Neural progenitor cell (in vitro differentiated cells): ENCODE measurements around the gene PALM2AKAP2. TPM values are rescaled to one million over a fixed set of nuclear protein-coding genes. Genes with fewer than 3 reads are reported as not detected.

Source experiments
- DNase-seq: peaks from one replicate; pipeline ENCODE4 v3.0.0-alpha.2; 2016; ENCODE audit warnings: low spot score
- H2AFZ ChIP-seq: fragments of 200-600 bp; sonication (generic); replicated peaks from 2 replicates; pipeline ENCODE4 v1.6.1; 2016; ENCODE audit warnings: antibody characterized with exemption
- H3F3A ChIP-seq: fragments of 200-600 bp; sonication (generic); 2 replicates; pipeline ENCODE4 v1.6.1; 2016; ENCODE audit warnings: antibody characterized with exemption, low read depth
- H3K27ac ChIP-seq: fragments of 200-600 bp; sonication (generic); 2 replicates; pipeline ENCODE4 v1.5.1; 2016; ENCODE audit warnings: mild to moderate bottlenecking
- H3K27me3 ChIP-seq: fragments of 200-600 bp; sonication (generic); 2 replicates; pipeline ENCODE4 v1.6.1; 2016; ENCODE audit warnings: mild to moderate bottlenecking, moderate library complexity
- H3K36me3 ChIP-seq: fragments of 200-600 bp; sonication (generic); 2 replicates; pipeline ENCODE4 v1.5.1; 2016
- H3K4me1 ChIP-seq: fragments of 200-600 bp; sonication (generic); 2 replicates; pipeline ENCODE4 v1.6.1; 2016; ENCODE audit warnings: mixed run types
- H3K4me2 ChIP-seq: fragments of 200-600 bp; sonication (generic); 2 replicates; pipeline ENCODE4 v1.6.1; 2016
- H3K4me3 ChIP-seq: fragments of 200-600 bp; sonication (generic); 2 replicates; pipeline ENCODE4 v1.5.1; 2016
- H3K79me2 ChIP-seq: fragments of 200-600 bp; sonication (generic); 2 replicates; pipeline ENCODE4 v1.6.1; 2016; ENCODE audit warnings: low read depth
- H3K9ac ChIP-seq: fragments of 200-600 bp; sonication (generic); 2 replicates; pipeline ENCODE4 v1.6.1; 2016
- H3K9me3 ChIP-seq: fragments of 200-600 bp; sonication (generic); 2 replicates; pipeline ENCODE4 v1.5.1; 2016; ENCODE audit warnings: low read depth
- H4K20me1 ChIP-seq: fragments of 200-600 bp; sonication (generic); 2 replicates; pipeline ENCODE4 v1.6.1; 2016; ENCODE audit warnings: low read depth
- H3K27ac Mint-ChIP-seq: 3 replicates; pipeline ENCODE4 v1.8.0; 2021; ENCODE audit warnings: mixed read lengths
- H3K27me3 Mint-ChIP-seq: 2 replicates; pipeline ENCODE4 v1.8.0; 2022; ENCODE audit warnings: low read depth, mild to moderate bottlenecking, inconsistent platforms, moderate library complexity, mixed read lengths; ENCODE audit not compliant: insufficient read depth
- H3K36me3 Mint-ChIP-seq: 3 replicates; pipeline ENCODE4 v1.8.0; 2021; ENCODE audit warnings: mixed read lengths
- H3K4me1 Mint-ChIP-seq: 3 replicates; pipeline ENCODE4 v1.8.0; 2021; ENCODE audit warnings: mixed read lengths
- H3K4me3 Mint-ChIP-seq: 3 replicates; pipeline ENCODE4 v1.8.0; 2021; ENCODE audit warnings: mild to moderate bottlenecking, moderate library complexity, mixed read lengths
- H3K9me3 Mint-ChIP-seq: 3 replicates; pipeline ENCODE4 v1.8.0; 2020; ENCODE audit warnings: mixed read lengths
- EZH2 ChIP-seq: fragments of 200-600 bp; sonication (generic); IDR thresholded peaks from 2 replicates; pipeline ENCODE4 v1.6.1; 2017; ENCODE audit warnings: antibody characterized with exemption, mild to moderate bottlenecking, moderate library complexity
- EZH2phosphoT487 ChIP-seq: fragments of 200-600 bp; sonication (generic); IDR thresholded peaks from 2 replicates; pipeline ENCODE4 v1.6.1; 2017; ENCODE audit warnings: antibody characterized with exemption
- total RNA-seq: library from RNA; depleted of rRNA; stranded (reverse); fragments of >200 nt; gene quantifications from 2 replicates; pipeline ENCODE4 v1.2.3, GENCODE V29; 2015; ENCODE audit warnings: low replicate concordance
- TF ChIP-seq, protein P1 (sequence below): fragments of 200-600 bp; sonication (generic); IDR thresholded peaks from 2 replicates; pipeline ENCODE4 v1.5.1; 2017; ENCODE audit warnings: antibody characterized with exemption, mild to moderate bottlenecking

PALM2AKAP2 gene
- total RNA-seq, 1 donor from 2014 or later = 3.9 TPM

DNA sequence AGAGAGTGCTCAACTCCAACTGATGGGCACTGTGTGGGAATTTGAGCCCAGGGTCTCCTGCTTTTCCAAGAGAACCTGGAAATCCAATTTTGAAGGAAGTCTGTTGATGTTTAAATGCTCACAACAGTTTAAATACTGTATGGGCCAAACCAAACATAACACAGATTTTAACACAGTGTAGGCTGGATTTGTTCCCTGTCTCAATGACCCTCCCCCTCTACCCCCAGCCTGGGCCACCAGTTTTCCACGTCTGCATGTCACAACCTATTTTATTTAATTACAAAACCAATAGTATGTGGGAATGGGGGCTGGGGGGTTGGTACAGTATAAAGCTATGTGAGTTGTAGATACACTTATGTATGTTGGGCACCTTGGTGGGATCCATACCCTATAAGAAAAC is 11.7 kb downstream of the PALM2AKAP2 start:
- no peak overlapping the region for H3K4me2 ChIP-seq
- peaks cover 2% of the 10 kb centered on the region for H3K27me3 Mint-ChIP-seq

DNA sequence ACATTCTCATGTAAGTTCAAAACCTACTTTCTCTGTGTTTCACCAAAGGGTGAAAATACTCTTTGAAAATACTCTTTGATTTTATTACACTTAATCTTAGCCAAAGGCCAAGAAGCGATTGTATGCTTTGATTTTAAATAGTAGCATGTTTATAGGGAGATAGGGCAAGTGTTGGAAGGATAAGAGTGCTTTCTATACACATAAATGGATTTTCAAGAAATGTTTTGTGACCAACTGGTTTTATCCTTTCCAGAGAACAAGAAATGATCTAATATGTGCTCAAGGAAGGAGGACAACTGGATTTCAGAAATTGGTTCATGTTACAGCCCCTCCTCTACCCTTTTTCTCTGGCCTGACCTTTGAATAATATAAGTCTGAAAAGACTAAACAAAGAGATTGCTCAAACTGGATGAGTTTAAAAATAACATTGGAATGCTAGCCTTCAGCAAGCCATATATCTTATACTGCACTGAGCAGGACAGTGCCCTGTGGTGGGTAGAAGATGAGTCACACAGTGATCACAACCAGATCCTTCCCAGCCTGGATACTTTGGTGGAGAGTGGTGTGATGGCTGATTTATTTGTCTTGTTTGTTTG is 13.1 kb downstream of the PALM2AKAP2 start:
- no peak for DNase-seq
- TF ChIP-seq, protein P1, sequence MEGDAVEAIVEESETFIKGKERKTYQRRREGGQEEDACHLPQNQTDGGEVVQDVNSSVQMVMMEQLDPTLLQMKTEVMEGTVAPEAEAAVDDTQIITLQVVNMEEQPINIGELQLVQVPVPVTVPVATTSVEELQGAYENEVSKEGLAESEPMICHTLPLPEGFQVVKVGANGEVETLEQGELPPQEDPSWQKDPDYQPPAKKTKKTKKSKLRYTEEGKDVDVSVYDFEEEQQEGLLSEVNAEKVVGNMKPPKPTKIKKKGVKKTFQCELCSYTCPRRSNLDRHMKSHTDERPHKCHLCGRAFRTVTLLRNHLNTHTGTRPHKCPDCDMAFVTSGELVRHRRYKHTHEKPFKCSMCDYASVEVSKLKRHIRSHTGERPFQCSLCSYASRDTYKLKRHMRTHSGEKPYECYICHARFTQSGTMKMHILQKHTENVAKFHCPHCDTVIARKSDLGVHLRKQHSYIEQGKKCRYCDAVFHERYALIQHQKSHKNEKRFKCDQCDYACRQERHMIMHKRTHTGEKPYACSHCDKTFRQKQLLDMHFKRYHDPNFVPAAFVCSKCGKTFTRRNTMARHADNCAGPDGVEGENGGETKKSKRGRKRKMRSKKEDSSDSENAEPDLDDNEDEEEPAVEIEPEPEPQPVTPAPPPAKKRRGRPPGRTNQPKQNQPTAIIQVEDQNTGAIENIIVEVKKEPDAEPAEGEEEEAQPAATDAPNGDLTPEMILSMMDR = no peak
- TF ChIP-seq EZH2phosphoT487 (no peak), EZH2 (no peak)
- Histone ChIP-seq H3K27ac (no peak overlapping the region), H3K79me2 (no peaks in the 10 kb centered on the region), H4K20me1 (no peaks in the 10 kb centered on the region), H3K9me3 (no peaks in the 10 kb centered on the region), H3K36me3 (no peaks in the 10 kb centered on the region), H3F3A (peaks cover 9% of the 10 kb centered on the region), H3K4me2 (no peak overlapping the region), H2AFZ (no peak overlapping the region), H3K4me3 (no peak overlapping the region), H3K27me3 (no peaks in the 10 kb centered on the region), H3K9ac (no peak overlapping the region), H3K4me1 (peaks cover 18% of the 10 kb centered on the region)
- H3K27ac Mint-ChIP-seq = no peak overlapping the region
- H3K36me3 Mint-ChIP-seq = no peaks in the 10 kb centered on the region
- peaks cover 2% of the 10 kb centered on the region for H3K27me3 Mint-ChIP-seq
- H3K9me3 Mint-ChIP-seq = no peaks in the 10 kb centered on the region
- H3K4me1 Mint-ChIP-seq = peaks cover 10% of the 10 kb centered on the region
- no peak overlapping the region for H3K4me3 Mint-ChIP-seq

More for the DNA sequence above, 11.7 kb downstream of the PALM2AKAP2 start:
- Mint-ChIP-seq H3K4me1 (peaks cover 13% of the 10 kb centered on the region), H3K4me3 (no peak overlapping the region), H3K36me3 (no peaks in the 10 kb centered on the region), H3K27ac (no peak overlapping the region), H3K9me3 (no peaks in the 10 kb centered on the region)
- Histone ChIP-seq H3K27ac (no peak overlapping the region), H3K9ac (no peak overlapping the region), H4K20me1 (no peaks in the 10 kb centered on the region), H2AFZ (no peak overlapping the region), H3K4me3 (no peak overlapping the region), H3K9me3 (no peaks in the 10 kb centered on the region), H3K79me2 (no peaks in the 10 kb centered on the region), H3K36me3 (no peaks in the 10 kb centered on the region), H3K4me1 (peaks cover 18% of the 10 kb centered on the region), H3F3A (peaks cover 9% of the 10 kb centered on the region), H3K27me3 (no peaks in the 10 kb centered on the region)
- no peak for DNase-seq
- TF ChIP-seq EZH2phosphoT487 = no peak
- TF ChIP-seq, protein P1 = no peak
- TF ChIP-seq EZH2 = no peak

DNA sequence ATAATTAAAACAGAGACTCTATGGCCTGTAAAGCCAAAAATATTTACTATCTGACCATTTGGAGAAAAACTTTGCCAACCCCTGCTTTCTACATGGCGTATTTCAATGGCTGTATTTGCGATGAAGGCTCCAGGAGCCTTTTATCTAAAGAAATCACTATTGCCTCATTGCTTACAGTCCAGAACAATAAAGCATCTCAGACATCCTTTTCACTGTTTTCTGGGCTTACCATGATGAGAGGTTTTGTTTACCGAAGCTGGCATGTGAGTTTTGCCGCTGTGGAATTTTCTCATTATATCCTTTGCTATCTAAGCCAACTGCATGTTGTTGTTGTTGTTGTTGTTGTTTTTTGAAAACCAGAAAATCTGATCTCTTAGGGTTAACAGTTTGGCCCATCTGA is 13.9 kb downstream of the PALM2AKAP2 start:
- no peaks in the 10 kb centered on the region for H3K36me3 Mint-ChIP-seq
- DNase-seq = no peak
- H3K4me1 ChIP-seq = peaks cover 18% of the 10 kb centered on the region
- no peak overlapping the region for H3K4me3 Mint-ChIP-seq
- H3K27me3 Mint-ChIP-seq = peaks cover 2% of the 10 kb centered on the region
- no peaks in the 10 kb centered on the region for H3K27me3 ChIP-seq
- H3K27ac ChIP-seq = peak overlapping the region; percentile 21
- H3K4me1 Mint-ChIP-seq = peaks cover 10% of the 10 kb centered on the region
- peak overlapping the region; percentile 41 for H3K4me2 ChIP-seq
- peaks cover 9% of the 10 kb centered on the region for H3F3A ChIP-seq
- no peak overlapping the region for H3K4me3 ChIP-seq
- H3K9ac ChIP-seq = no peak overlapping the region
- H3K79me2 ChIP-seq = no peaks in the 10 kb centered on the region
- H2AFZ ChIP-seq = no peak overlapping the region
- no peaks in the 10 kb centered on the region for H3K9me3 ChIP-seq
- no peaks in the 10 kb centered on the region for H4K20me1 ChIP-seq
- H3K27ac Mint-ChIP-seq = no peak overlapping the region
- no peaks in the 10 kb centered on the region for H3K36me3 ChIP-seq
- no peaks in the 10 kb centered on the region for H3K9me3 Mint-ChIP-seq
- TF ChIP-seq EZH2phosphoT487 (no peak), EZH2 (no peak)
- TF ChIP-seq, protein P1 = no peak
